Stimulated activated effector memory CD8-positive, alpha-beta T cell treated with anti-CD3 and anti-CD28 coated beads, Interleukin-12 subunit alpha, Interleukin-12 subunit beta, amount 100 ng/mL, for 72 hours (primary cell): Measurements from ENCODE around the gene SEMA3B.
"Not testable (repeated sequence)": the region's sequence is repeated elsewhere in the genome, so short reads cannot be mapped to it uniquely, and the experiment has no call there.

Source experiments
- ATAC-seq: fragments of 150-1000 bp; cut with Tn5 transposase; 2 replicates; pipeline ENCODE4 v1.10.0; 2021
- DNase-seq, 2 donors: peaks; one replicate each; pipeline ENCODE4 v3.0.0; 2021 to 2022; ENCODE audit warnings: low spot score in 2 of 2
- H3K27ac Mint-ChIP-seq: one replicate; pipeline ENCODE4 v1.8.0; 2022; ENCODE audit warnings: mild to moderate bottlenecking, mixed read lengths
- H3K36me3 Mint-ChIP-seq: one replicate; pipeline ENCODE4 v1.8.0; 2022; ENCODE audit warnings: mild to moderate bottlenecking, mixed read lengths
- H3K4me1 Mint-ChIP-seq: one replicate; pipeline ENCODE4 v1.8.0; 2022; ENCODE audit warnings: mixed read lengths
- H3K4me3 Mint-ChIP-seq: one replicate; pipeline ENCODE4 v1.8.0; 2022; ENCODE audit warnings: mild to moderate bottlenecking, mixed read lengths
- H3K9me3 Mint-ChIP-seq: one replicate; pipeline ENCODE4 v1.8.0; 2022; ENCODE audit warnings: mixed read lengths

SEMA3B gene

GRCh38 chr3:50268703-50269451, at the start of gene SEMA3B:
SEMA3B (plus strand) TSS chr3:50269147; CDS start chr3:50269241, 94 bp downstream.
- Mint-ChIP-seq H3K36me3 (peaks cover 4% of the 10 kb centered on the region), H3K27ac (no peak within 1 kb of the TSS), H3K4me1 (peaks cover 15% of the 10 kb centered on the region)

GRCh38 chr3:50219285-50219684, 49.7 kb upstream of the SEMA3B start:
- no peaks in the 10 kb centered on the region for H3K4me1 Mint-ChIP-seq
- H3K4me3 Mint-ChIP-seq = no peak overlapping the region
- no peaks in the 10 kb centered on the region for H3K9me3 Mint-ChIP-seq
- no peaks in the 10 kb centered on the region for H3K36me3 Mint-ChIP-seq
- H3K27ac Mint-ChIP-seq = no peak overlapping the region
- no peak for DNase-seq
- ATAC-seq = no peak

More at GRCh38 chr3:50268703-50269451, at the start of gene SEMA3B:
- no peaks in the 10 kb centered on the region for H3K9me3 Mint-ChIP-seq
- DNase-seq = no peak
- H3K4me3 Mint-ChIP-seq = no peak within 1 kb of the TSS
- no peak for ATAC-seq

GRCh38 chr3:50220109-50220508, 48.8 kb upstream of the SEMA3B start:
- peak overlapping the region; percentile 27 for H3K27ac Mint-ChIP-seq
- no peak for ATAC-seq
- no peaks in the 10 kb centered on the region for H3K9me3 Mint-ChIP-seq

GRCh38 chr3:50221051-50221410, 47.9 kb upstream of the SEMA3B start:
- Mint-ChIP-seq H3K9me3 (no peaks in the 10 kb centered on the region), H3K36me3 (peaks cover 3% of the 10 kb centered on the region), H3K4me3 (no peak overlapping the region), H3K27ac (peak overlapping the region; percentile 32), H3K4me1 (peaks cover 11% of the 10 kb centered on the region)
- peak; percentile 31 for ATAC-seq
- no peak for DNase-seq

More at GRCh38 chr3:50220109-50220508, 48.8 kb upstream of the SEMA3B start:
- H3K36me3 Mint-ChIP-seq = no peaks in the 10 kb centered on the region
- DNase-seq = no peak
- peaks cover 2% of the 10 kb centered on the region for H3K4me1 Mint-ChIP-seq
- no peak overlapping the region for H3K4me3 Mint-ChIP-seq

- Mint-ChIP-seq H3K27ac (peak overlapping the region; percentile 32), H3K4me3 (no peak overlapping the region)
- ATAC-seq = no peak
Measured at GRCh38 chr3:50221411-50222168, 47.4 kb upstream of the SEMA3B start.

GRCh38 chr3:50222169-50222528, 46.8 kb upstream of the SEMA3B start:
- peaks cover 21% of the 10 kb centered on the region for H3K4me1 Mint-ChIP-seq
- H3K4me3 Mint-ChIP-seq = no peak overlapping the region
- no peak overlapping the region for H3K27ac Mint-ChIP-seq
- H3K9me3 Mint-ChIP-seq = no peaks in the 10 kb centered on the region
- DNase-seq = no peak
- ATAC-seq = no peak
- peaks cover 10% of the 10 kb centered on the region for H3K36me3 Mint-ChIP-seq

More at GRCh38 chr3:50221411-50222168, 47.4 kb upstream of the SEMA3B start:
- DNase-seq = no peak
- no peaks in the 10 kb centered on the region for H3K9me3 Mint-ChIP-seq
- H3K4me1 Mint-ChIP-seq = peaks cover 15% of the 10 kb centered on the region
- peaks cover 6% of the 10 kb centered on the region for H3K36me3 Mint-ChIP-seq

- peaks cover 10% of the 10 kb centered on the region for H3K36me3 Mint-ChIP-seq
- H3K4me3 Mint-ChIP-seq = no peak overlapping the region
- DNase-seq = no peak
- no peak for ATAC-seq
- H3K9me3 Mint-ChIP-seq = no peaks in the 10 kb centered on the region
- H3K27ac Mint-ChIP-seq = peak overlapping the region; percentile 10
- H3K4me1 Mint-ChIP-seq = peaks cover 43% of the 10 kb centered on the region
Measured at GRCh38 chr3:50224639-50225038, 44.3 kb upstream of the SEMA3B start.

GRCh38 chr3:50226888-50227389, 42.0 kb upstream of the SEMA3B start:
- peak overlapping the region; percentile 95 for H3K27ac Mint-ChIP-seq
- H3K4me1 Mint-ChIP-seq = peaks cover 46% of the 10 kb centered on the region
- ATAC-seq (peak; percentile 49), DNase-seq (peak in 1 of 2 donors; percentile 42)
- H3K9me3 Mint-ChIP-seq = no peaks in the 10 kb centered on the region
- H3K4me3 Mint-ChIP-seq = peak overlapping the region; percentile 99
- peaks cover 10% of the 10 kb centered on the region for H3K36me3 Mint-ChIP-seq

GRCh38 chr3:50227390-50228183, 41.4 kb upstream of the SEMA3B start:
- ATAC-seq (peak; percentile 89), DNase-seq (peak; percentile 92 to 94)
- Mint-ChIP-seq H3K9me3 (no peaks in the 10 kb centered on the region), H3K4me1 (peaks cover 46% of the 10 kb centered on the region), H3K36me3 (peaks cover 10% of the 10 kb centered on the region), H3K27ac (peak overlapping the region; percentile 95), H3K4me3 (peak overlapping the region; percentile 99)

GRCh38 chr3:50228184-50228763, 40.7 kb upstream of the SEMA3B start:
- ATAC-seq, H3K9me3 Mint-ChIP-seq, DNase-seq: not testable (repeated sequence)
- peaks cover 10% of the 10 kb centered on the region for H3K36me3 Mint-ChIP-seq
- H3K4me3 Mint-ChIP-seq = peak overlapping the region; percentile 99
- peaks cover 53% of the 10 kb centered on the region for H3K4me1 Mint-ChIP-seq
- H3K27ac Mint-ChIP-seq = peak overlapping the region; percentile 95

- H3K36me3 Mint-ChIP-seq = peaks cover 10% of the 10 kb centered on the region
- H3K4me1 Mint-ChIP-seq = peaks cover 58% of the 10 kb centered on the region
Measured at GRCh38 chr3:50229490-50229889, 39.5 kb upstream of the SEMA3B start.

GRCh38 chr3:50230104-50230793, 38.7 kb upstream of the SEMA3B start:
- H3K27ac Mint-ChIP-seq = peak overlapping the region; percentile 30
- ATAC-seq (no peak), DNase-seq (no peak)
- peaks cover 58% of the 10 kb centered on the region for H3K4me1 Mint-ChIP-seq
- no peaks in the 10 kb centered on the region for H3K9me3 Mint-ChIP-seq
- peaks cover 10% of the 10 kb centered on the region for H3K36me3 Mint-ChIP-seq
- H3K4me3 Mint-ChIP-seq = no peak overlapping the region

More at GRCh38 chr3:50229490-50229889, 39.5 kb upstream of the SEMA3B start:
- no peak for ATAC-seq
- Mint-ChIP-seq H3K4me3 (peak overlapping the region; percentile 16), H3K9me3 (no peaks in the 10 kb centered on the region), H3K27ac (peak overlapping the region; percentile 30)
- DNase-seq = no peak

- Mint-ChIP-seq H3K4me3 (no peak overlapping the region), H3K9me3 (no peaks in the 10 kb centered on the region), H3K27ac (no peak overlapping the region), H3K4me1 (peaks cover 58% of the 10 kb centered on the region), H3K36me3 (peaks cover 10% of the 10 kb centered on the region)
- no peak for ATAC-seq
- DNase-seq = no peak
Measured at GRCh38 chr3:50230794-50231125, 38.2 kb upstream of the SEMA3B start.

GRCh38 chr3:50231581-50231980, 37.4 kb upstream of the SEMA3B start:
- DNase-seq (no peak), ATAC-seq (no peak)
- peaks cover 8% of the 10 kb centered on the region for H3K36me3 Mint-ChIP-seq
- no peak overlapping the region for H3K4me3 Mint-ChIP-seq
- H3K4me1 Mint-ChIP-seq = peaks cover 53% of the 10 kb centered on the region
- no peak overlapping the region for H3K27ac Mint-ChIP-seq
- no peaks in the 10 kb centered on the region for H3K9me3 Mint-ChIP-seq
